LNCAP (cell line): ENCODE results near the gene RAD50.

Experiments used
- CTCF ChIP-seq: fragments of 450-650 bp; IDR thresholded peaks from 2 replicates; pipeline ENCODE4 v1.5.1; 2017; ENCODE audit warnings: mild to moderate bottlenecking

RAD50 gene

GRCh38 chr5:132637241-132637640 lies 80.5 kb downstream of the RAD50 start:
- TF ChIP-seq CTCF: no peak

- TF ChIP-seq CTCF: no peak
Observed at GRCh38 chr5:132639706-132640130, 82.9 kb downstream of the RAD50 start.

- TF ChIP-seq CTCF: no peak
Observed at GRCh38 chr5:132640613-132641012, 83.8 kb downstream of the RAD50 start.

- no peak for TF ChIP-seq CTCF
Observed at GRCh38 chr5:132641241-132641723, 84.5 kb downstream of the RAD50 start.

GRCh38 chr5:132641841-132642240 lies 85.1 kb downstream of the RAD50 start:
- TF ChIP-seq CTCF: no peak

GRCh38 chr5:132644177-132644576 lies 87.4 kb downstream of the RAD50 start:
- TF ChIP-seq CTCF: no peak

- no peak for TF ChIP-seq CTCF
Observed at GRCh38 chr5:132646583-132647266, 89.9 kb downstream of the RAD50 start.

- TF ChIP-seq CTCF: no peak
Observed at GRCh38 chr5:132647473-132647872, 90.7 kb downstream of the RAD50 start.
